B cell (primary cell): ENCODE data around the gene OLIG2.

Experiments used
- EZH2 ChIP-seq: IDR thresholded peaks from 2 replicates; pipeline ENCODE4 v1.6.1; 2012; ENCODE audit warnings: borderline replicate concordance, low read depth, mild to moderate bottlenecking, moderate library complexity, low read length; ENCODE audit not compliant: insufficient read depth, poor library complexity, severe bottlenecking
- TF ChIP-seq, protein P1 (sequence below): fragments of 200-600 bp; IDR thresholded peaks from one replicate; pipeline ENCODE4 v1.8.0; 2022; ENCODE audit warnings: antibody characterized with exemption, mild to moderate bottlenecking

DNA sequence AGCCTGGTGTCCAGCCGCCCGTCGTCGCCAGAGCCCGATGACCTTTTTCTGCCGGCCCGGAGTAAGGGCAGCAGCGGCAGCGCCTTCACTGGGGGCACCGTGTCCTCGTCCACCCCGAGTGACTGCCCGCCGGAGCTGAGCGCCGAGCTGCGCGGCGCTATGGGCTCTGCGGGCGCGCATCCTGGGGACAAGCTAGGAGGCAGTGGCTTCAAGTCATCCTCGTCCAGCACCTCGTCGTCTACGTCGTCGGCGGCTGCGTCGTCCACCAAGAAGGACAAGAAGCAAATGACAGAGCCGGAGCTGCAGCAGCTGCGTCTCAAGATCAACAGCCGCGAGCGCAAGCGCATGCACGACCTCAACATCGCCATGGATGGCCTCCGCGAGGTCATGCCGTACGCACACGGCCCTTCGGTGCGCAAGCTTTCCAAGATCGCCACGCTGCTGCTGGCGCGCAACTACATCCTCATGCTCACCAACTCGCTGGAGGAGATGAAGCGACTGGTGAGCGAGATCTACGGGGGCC, 1.2 kb downstream of the OLIG2 start:
- TF ChIP-seq, protein P1, sequence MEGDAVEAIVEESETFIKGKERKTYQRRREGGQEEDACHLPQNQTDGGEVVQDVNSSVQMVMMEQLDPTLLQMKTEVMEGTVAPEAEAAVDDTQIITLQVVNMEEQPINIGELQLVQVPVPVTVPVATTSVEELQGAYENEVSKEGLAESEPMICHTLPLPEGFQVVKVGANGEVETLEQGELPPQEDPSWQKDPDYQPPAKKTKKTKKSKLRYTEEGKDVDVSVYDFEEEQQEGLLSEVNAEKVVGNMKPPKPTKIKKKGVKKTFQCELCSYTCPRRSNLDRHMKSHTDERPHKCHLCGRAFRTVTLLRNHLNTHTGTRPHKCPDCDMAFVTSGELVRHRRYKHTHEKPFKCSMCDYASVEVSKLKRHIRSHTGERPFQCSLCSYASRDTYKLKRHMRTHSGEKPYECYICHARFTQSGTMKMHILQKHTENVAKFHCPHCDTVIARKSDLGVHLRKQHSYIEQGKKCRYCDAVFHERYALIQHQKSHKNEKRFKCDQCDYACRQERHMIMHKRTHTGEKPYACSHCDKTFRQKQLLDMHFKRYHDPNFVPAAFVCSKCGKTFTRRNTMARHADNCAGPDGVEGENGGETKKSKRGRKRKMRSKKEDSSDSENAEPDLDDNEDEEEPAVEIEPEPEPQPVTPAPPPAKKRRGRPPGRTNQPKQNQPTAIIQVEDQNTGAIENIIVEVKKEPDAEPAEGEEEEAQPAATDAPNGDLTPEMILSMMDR: no peak
- no peak for TF ChIP-seq EZH2
